Kidney tubule cell (primary cell): ENCODE results near the gene KPNA5.
"Not testable (repeated sequence)": the region's sequence is repeated elsewhere in the genome, so short reads cannot be mapped to it uniquely, and the experiment has no call there.

Source experiments
- DNase-seq: peaks from one replicate; pipeline ENCODE4 v3.0.0-alpha.2; 2018; ENCODE audit warnings: low spot score

The KPNA5 gene

GRCh38 chr6:116680880-116681672 lies at the start of gene KPNA5:
Gene KPNA5 (plus strand): TSS chr6:116681211. CDS start chr6:116681335, 124 bp downstream.
- peak; percentile 94 for DNase-seq

- no peak for DNase-seq
Observed at GRCh38 chr6:116631379-116631990, 49.5 kb upstream of the KPNA5 start.

- peak; percentile 2 for DNase-seq
Observed at GRCh38 chr6:116633685-116634084, 47.3 kb upstream of the KPNA5 start.

GRCh38 chr6:116648156-116648555 lies 32.9 kb upstream of the KPNA5 start:
- DNase-seq, result no peak

GRCh38 chr6:116649129-116649528 lies 31.9 kb upstream of the KPNA5 start:
- no peak for DNase-seq

- DNase-seq, result no peak
Observed at GRCh38 chr6:116651916-116652315, 29.1 kb upstream of the KPNA5 start.

- no peak for DNase-seq
Observed at GRCh38 chr6:116661594-116661993, 19.4 kb upstream of the KPNA5 start.

- DNase-seq, result no peak
Observed at GRCh38 chr6:116662202-116662601, 18.8 kb upstream of the KPNA5 start.

- DNase-seq, result no peak
Observed at GRCh38 chr6:116663308-116663707, 17.7 kb upstream of the KPNA5 start.

GRCh38 chr6:116664169-116664568 lies 16.8 kb upstream of the KPNA5 start:
- not testable (repeated sequence) for DNase-seq

- DNase-seq, result no peak
Observed at GRCh38 chr6:116665464-116665863, 15.5 kb upstream of the KPNA5 start.

- no peak for DNase-seq
Observed at GRCh38 chr6:116666869-116667268, 14.1 kb upstream of the KPNA5 start.

GRCh38 chr6:116667623-116668022 lies 13.4 kb upstream of the KPNA5 start:
- no peak for DNase-seq

- peak; percentile 30 for DNase-seq
Observed at GRCh38 chr6:116672306-116672705, 8.7 kb upstream of the KPNA5 start.

GRCh38 chr6:116676021-116676420 lies 5.0 kb upstream of the KPNA5 start:
- DNase-seq, result no peak

GRCh38 chr6:116682334-116682712 lies 1.3 kb downstream of the KPNA5 start:
- peak; percentile 50 for DNase-seq

- DNase-seq, result no peak
Observed at GRCh38 chr6:116685437-116685993, 4.5 kb downstream of the KPNA5 start.

GRCh38 chr6:116686475-116687101 lies 5.6 kb downstream of the KPNA5 start:
- not testable (repeated sequence) for DNase-seq

GRCh38 chr6:116691154-116691553 lies 10.1 kb downstream of the KPNA5 start:
- DNase-seq, result no peak

GRCh38 chr6:116692873-116693272 lies 11.9 kb downstream of the KPNA5 start:
- DNase-seq, result not testable (repeated sequence)

GRCh38 chr6:116693275-116693674 lies 12.3 kb downstream of the KPNA5 start:
- DNase-seq, result not testable (repeated sequence)

GRCh38 chr6:116695401-116695800 lies 14.4 kb downstream of the KPNA5 start:
- DNase-seq, result no peak

- DNase-seq, result no peak
Observed at GRCh38 chr6:116697480-116697879, 16.5 kb downstream of the KPNA5 start.
